NT2/D1 (cell line): ENCODE data around the gene PDZRN3.

Experiments
- SUZ12 ChIP-seq: IDR thresholded peaks from 2 replicates; pipeline ENCODE4 v1.6.1; 2011; ENCODE audit not compliant: insufficient read length, insufficient read depth; ENCODE audit errors: extremely low read depth
- YY1 ChIP-seq: IDR thresholded peaks from 2 replicates; pipeline ENCODE4 v1.6.1; 2011; ENCODE audit not compliant: insufficient read length, insufficient read depth
- ZNF274 ChIP-seq: IDR thresholded peaks from 2 replicates; pipeline ENCODE4 v1.6.1; 2011; ENCODE audit warnings: mild to moderate bottlenecking, low read depth, low read length

DNA sequence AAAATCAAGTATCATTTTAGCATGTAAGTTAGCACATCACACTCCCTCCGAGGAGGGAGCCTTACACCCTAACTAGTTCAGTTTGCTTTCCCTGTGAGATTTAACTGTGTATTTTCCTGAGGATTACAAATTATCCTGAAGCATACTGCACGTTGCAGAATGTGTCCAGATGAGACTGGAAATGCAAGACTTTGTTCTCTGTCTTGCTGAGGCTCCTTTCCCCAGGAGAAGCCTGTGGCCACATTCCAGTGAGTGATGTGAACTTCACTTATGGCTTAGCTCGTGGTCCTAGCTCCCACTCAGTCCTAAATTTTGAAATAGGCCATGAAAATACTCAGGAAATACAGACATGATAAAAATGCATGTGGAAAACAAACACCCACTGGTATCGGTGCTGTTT, 23.7 kb downstream of the PDZRN3 start:
- TF ChIP-seq ZNF274 (no peak), YY1 (no peak), SUZ12 (no peak)
